Posterior cingulate gyrus (tissue), 11 donors: ENCODE data around the gene CRYBA2.
A peak's percentile ranks its signal among the peaks of the same experiment; 100 is the strongest.

ENCODE experiments used
- DNase-seq, 10 donors: peaks; one replicate each; pipeline versions ENCODE4 v3.0.0 to v3.0.0-alpha.2; 2020 to 2021; ENCODE audit warnings: mixed read lengths in 3 of 10
- intact Hi-C: fragments of 100-400 bp; cut with DNase I; formaldehyde crosslinking; loops from one replicate; pipeline ENCODE4 v1.15.1; 2023

The CRYBA2 gene, protein sequence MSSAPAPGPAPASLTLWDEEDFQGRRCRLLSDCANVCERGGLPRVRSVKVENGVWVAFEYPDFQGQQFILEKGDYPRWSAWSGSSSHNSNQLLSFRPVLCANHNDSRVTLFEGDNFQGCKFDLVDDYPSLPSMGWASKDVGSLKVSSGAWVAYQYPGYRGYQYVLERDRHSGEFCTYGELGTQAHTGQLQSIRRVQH

DNA sequence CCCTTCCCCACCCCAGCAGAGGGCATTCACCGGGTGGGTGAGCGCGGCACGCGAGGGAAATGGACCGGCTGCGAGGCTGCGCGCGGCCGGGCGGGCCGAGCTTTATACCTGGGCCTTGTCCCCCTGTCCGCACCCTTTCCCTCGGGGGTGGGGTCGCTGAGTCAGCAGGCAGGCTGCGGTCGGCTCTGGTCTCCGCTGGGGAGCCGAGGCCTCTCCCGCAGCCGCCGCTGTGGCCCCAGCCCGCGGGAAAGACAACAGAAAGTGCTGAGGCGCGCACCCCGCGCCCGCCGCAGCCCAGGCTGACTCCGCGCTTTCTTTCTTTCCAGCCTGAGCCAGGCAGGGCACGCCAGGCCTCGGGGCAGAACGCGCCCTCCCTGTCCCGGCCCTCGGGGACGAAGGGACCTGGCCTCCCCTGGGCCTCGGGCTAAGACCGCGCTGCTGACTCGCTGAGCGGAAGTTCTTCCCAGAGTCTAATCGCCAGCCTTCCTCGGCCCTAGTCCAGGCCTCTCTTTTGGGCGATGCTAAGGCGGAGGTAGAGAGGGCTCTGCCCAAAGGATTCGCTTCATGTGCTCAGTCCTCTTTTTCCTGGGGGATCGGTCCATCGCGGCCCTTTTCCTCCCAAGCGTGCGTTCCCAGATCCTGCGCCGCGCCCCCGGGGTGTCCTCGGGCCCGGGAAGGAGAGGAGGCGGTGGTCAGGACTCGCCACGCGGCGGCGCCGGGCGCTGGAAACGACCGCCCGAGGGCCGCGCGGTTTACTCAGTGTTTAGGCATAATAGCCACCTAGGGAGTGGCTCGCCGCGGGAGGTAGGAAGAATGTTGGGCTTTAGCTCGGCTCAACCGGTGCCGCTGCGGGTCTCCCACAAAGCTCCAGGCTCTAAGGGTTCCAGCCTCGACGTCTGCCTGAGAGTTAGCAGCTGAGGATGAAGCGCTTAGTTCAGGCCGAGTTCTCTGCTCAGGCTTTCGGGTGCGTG, at the start of gene CRYBA2:
CRYBA2 (minus strand) TSS at position 78 of the 971 bp plus-strand sequence. CDS start 246 bp downstream, outside the sequence.
- intact Hi-C loops = loop anchor here (10.0 kb wide), 1 partner anchor 61 kb away; no protein-coding TSS in a partner anchor
- DNase-seq = peak in 2 of 10 donors; percentile 71 to 82

DNA sequence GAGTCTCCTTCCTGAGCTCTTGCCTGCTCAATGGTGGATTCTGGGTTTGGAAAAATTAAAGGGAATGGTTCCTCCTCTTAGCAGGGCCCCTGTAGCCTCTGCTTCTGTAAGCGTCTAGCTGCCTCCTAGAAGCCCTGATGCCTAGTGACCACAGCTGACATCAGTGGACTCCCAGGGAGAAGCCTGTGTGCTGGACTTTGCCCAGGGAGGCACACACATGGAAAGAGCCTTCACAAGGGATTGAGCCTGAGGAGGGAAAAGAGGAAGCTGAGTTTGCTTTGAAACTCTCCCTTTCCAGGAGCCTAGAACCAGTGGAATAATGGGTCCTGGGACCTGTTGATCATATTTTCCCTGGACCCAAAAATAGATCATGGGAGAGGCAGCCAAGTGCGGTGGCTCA, 49.5 kb upstream of the CRYBA2 start:
- intact Hi-C loops = no loop called here
- peak in 1 of 10 donors; percentile 6 for DNase-seq

DNA sequence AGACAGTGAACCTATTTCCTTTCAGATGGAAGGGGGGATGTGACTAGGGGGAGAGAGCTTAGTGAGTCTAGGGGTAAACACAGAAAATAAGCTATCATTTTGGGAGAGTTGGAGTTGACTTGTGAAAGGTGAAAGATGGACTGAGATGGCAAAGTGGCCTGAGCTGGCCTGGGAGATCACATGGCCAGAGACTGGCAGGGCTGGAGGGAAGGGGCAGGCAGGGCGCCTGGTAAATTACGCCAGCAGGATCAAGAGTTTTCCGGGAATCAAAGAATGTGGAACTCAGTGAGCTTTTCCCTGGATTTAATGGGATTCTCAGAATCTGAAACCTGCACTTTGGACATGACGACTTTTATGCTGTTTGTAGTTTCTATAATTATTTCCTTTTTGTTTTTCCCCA, 48.9 kb upstream of the CRYBA2 start:
- DNase-seq = peak in 1 of 10 donors; percentile 8
- intact Hi-C loops = no loop called here

DNA sequence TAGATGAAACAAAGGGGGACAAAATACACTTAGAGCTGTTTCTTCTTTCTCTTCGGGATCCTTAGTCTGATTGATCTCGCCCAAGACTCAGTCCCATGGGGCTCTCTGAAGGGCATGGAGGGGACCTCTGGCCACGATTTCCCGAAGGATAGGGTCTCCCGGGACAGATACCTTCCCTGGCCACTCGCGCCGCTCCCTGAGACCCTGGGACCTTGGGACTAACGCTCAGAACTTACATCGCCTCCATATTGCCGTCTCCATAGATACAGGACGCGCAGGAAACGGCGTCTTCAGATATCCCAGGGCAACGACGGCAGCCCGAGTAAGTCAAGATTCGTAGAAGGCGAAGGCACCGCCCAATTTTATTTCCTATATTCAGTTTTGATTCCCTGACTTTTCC, 48.0 kb upstream of the CRYBA2 start, which contains the start of gene CFAP65:
CFAP65 (minus strand) TSS at position 265 of the 400 bp plus-strand sequence. CDS start 2,468 bp downstream, outside the sequence.
- DNase-seq = peak; percentile 49 to 96 (median 68)
- intact Hi-C loops = no loop called here

DNA sequence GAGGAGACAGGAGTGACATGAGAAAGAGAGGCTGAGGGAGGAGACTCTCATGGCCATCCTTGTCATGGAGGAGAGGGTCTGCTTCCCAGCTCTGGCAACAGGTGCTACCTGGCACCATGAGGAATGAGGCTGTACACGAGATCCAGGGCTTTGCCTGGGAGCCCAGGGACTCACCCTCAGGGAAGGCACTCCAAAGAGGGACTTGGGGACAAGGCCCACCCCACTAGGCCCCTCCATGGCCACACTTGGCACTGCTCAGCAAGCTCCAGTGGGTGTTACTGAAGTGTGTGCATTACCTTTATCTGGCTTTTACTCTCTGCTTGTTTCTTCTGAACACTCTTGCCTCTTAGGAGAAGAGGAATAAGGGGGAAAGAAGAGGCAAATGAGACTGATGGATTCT, 45.4 kb upstream of the CRYBA2 start:
- DNase-seq = peak in 2 of 10 donors; percentile 5 to 44
- intact Hi-C loops = no loop called here

DNA sequence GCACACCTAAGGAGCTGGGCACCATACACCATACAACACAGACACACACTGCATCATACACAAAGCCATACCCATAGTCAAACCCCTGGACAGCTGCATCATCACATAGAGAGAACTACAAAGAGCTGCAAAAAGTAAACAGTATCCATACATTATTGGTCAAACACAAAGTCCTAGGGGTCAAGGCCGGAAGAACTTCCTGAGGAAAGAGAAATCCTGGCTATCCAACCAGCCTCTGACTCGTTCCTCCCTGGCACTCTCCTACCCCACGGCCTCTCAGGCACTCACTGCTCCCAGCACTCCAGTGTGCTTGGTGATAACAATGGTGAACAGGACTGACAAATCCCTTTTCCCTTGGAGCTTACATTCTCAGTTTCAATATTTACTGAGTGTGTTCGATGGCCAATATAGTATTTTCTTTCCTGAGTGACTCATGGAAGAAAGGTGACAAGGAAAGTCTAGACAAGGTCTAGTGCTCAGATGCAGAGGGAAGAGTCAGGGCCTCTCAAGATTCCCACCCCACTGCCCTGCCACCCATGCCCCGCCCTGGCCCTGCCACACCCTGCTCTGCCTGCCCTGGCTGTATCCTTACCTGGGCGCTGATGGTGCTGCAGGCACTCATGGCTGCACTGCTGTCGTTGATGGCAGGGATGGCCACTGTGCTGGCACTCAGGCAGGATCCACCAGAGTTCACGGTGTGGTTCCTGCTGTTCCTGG, 44.7 kb upstream of the CRYBA2 start:
- peak in 2 of 10 donors; percentile 27 to 30 for DNase-seq
- intact Hi-C loops = no loop called here

DNA sequence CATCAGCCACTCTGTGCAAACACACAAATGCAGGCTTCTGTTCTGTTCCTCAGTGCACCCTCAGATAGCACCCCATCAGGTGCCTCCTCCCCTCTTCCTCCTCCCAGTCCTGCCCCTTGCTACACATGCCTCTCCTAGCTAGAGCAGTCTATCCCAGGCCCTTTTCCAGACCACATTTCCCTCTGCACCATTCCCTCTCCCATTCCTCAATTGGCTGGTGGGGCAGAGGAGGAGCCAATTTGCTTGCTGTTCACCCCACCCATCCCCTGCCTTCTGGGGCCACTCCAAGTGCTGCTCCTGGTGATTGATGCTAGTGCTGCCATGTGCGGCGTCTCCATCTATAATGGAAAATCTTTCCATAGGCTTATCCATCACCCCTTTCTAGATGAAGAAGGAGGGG, 42.7 kb upstream of the CRYBA2 start:
- DNase-seq = peak in 2 of 10 donors; percentile 2 to 13
- intact Hi-C loops = no loop called here

DNA sequence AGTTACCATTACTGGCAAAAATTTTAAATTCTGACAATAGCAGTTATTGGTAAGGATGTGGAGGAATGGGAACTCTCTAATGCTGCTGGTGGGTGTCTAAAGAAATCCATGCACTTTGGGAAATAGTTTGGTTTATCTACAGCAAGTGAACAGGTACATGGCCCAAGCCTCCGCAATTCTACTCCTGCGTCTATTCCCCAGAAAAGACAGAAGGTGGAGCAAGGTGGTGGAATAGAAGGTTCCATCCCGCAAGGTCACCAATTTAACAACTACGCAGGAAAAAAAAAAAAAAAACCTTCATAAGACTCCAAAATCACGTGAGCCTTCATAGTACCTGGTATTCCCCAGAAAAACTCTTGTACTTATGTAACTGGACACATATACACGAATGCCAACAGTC, 41.6 kb upstream of the CRYBA2 start:
- intact Hi-C loops = no loop called here
- DNase-seq = no peak

DNA sequence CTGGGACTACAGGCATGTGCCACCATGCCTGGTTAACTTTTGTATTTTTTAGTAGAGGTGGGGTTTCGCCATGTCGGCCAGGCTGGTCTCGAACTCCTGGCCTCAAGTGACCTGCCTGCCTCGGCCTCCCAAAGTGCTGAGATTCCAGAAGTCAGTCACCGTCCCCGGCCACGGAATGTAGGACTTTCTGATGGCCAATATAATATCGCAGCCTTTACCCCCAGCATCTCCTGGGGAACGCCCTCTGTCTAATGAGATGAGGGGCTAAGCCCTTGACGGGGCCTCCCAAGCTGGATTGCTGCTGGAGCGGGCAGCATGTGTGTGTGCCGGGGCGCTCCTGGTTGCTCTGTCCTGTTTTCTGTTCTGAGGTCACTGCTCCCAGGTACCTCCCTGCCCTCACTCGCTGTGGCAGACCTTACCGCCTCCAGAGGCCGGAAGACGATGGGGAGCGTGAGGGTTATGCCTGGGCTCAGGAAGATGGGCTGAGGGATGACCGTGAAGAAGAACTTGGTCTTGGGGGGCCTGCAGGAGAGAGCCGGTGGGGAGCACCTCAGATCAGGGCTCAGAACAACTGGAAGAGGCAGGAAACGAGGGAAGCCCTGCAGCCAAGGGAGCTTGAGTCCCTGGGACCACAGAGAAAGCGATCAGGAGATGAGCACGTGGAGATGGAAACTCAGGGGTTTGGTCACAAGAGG, 39.0 kb upstream of the CRYBA2 start:
- intact Hi-C loops = no loop called here

DNA sequence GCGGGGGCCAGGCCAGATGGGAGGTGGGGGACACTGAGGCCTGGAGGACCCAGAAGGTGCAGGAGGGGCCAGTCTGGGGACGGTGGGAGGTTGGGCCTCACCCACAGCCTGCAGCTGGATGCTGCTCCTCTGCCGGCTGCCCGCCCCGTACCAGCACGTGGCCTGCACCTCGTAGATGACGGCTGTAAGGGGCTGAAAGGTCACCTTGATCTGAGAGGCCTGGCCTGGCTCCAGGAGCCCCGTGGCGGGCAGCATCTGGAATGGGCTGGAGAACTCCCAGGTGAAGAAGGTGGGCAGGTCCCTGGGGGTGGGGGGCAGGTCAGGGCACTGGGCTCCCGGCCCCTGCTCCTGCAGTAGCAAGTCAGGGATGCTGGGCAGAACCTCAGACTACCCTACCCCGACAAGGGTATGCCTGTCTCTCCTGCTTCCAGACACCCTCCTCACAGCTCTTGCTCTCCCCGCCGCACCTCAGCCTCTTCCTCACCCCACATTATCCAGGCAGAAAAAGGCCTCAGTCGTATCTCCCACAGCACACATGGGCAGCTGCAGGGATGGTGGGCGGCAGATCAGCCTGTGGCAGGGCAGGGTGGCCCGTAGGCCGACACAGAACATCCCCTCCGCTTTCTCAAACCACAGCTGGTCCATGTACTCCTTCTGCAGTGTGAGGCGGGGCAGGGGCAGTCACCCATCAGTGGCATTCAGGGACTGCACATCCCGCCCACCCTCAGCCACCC, 38.0 kb upstream of the CRYBA2 start:
- intact Hi-C loops = no loop called here
- DNase-seq = peak in 3 of 10 donors; percentile 51 to 75 (median 62)

More for the DNA sequence above, 39.0 kb upstream of the CRYBA2 start:
- DNase-seq = peak in 2 of 10 donors; percentile 55 to 58

DNA sequence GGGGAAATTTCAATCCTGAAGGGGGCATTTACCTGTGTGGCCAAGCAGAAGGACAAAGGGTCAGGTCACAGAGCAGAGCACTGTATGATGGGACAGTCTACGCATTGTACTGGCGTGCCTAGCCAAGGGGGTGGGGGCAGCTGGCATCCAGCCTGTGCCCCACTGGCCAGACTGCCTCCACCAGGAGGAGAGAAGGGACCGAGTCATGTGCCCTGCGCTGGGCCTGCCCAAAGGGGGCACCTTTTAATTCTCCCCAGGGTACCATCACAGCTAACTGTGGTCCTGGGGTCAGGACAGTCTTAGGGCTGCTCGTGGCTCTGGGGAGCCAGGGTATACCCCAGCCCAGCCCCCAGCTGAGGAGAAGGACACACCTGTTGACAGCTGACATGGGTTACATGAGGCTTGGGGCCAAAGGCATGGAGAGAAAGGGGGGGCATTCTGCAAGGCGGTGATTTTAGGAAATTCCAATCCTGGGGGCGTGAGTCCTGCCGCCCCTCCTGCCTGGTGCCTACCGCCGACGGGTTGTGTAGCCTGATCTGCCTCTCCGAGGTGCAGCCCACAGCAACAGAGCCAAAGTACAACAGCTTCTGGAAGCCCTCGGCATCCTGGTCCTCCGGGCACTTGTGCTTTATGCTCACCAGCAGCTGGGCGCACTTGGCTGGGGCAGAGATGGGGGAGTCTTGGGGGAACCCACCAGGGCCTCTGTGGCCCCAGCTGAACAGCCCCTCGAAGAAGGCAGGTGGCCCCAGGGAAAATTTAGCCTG, 37.1 kb upstream of the CRYBA2 start:
- intact Hi-C loops = no loop called here

DNA sequence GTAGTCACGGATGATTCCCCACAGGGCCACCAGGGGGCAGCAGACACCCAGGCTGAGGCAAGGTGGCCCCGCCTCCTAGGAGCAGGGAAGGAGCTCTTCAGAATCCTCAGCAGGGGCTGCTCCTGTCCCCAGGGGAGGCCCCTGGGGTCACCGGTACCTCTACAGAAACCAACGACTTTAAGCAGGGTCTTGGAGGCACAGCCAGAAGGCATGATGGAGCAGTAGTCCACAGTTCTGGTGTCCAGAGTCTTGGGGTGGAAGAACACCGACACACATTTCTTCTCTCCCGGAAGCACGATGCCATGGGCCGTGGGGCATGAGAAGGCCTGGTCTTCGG, 36.6 kb upstream of the CRYBA2 start:
- intact Hi-C loops = no loop called here
- peak; percentile 72 to 98 (median 90) for DNase-seq

More for the DNA sequence above, 37.1 kb upstream of the CRYBA2 start:
- DNase-seq = peak in 3 of 10 donors; percentile 40 to 78 (median 71)

DNA sequence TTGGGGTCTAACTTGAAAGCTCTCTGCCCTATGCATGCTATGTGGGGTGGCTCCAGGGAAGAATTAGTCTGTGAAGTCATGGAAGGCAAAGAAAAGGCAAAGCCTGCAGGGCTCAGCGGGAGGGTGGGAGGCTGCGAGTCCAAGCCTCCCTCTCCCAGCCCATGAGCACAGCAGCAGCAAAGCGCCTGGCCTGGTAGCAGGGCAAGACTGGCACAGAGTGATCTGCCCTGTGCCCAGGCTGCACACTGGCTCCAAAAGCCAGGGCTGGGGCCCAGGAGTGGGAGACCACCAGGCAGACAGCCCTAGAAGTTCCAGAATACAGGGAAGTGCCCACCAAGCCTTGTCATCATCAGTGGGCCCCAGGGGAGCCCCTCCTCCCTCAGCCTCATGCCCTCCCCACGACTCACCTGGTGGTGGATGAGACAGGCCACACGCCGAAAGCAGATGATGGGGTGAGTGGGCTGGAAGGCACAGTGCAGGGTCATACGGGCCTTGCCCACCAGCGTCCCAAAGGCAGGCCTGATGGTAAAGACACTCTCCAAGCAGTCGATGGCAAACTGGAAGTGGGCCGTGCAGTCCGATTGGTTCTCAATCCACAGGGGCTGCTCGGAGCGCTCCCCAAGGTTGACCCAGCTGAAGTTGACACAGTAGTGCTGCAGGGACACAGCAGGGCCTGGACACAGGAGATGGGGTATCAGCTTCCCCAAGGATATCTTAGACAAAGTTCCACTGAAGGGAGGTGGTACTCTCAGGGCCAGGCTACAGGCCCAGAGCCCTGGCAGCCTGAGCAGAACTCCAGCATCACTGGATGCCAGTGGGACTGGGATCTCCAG, 36.0 kb upstream of the CRYBA2 start:
- DNase-seq = peak in 3 of 10 donors; percentile 27 to 75 (median 39)
- intact Hi-C loops = no loop called here

DNA sequence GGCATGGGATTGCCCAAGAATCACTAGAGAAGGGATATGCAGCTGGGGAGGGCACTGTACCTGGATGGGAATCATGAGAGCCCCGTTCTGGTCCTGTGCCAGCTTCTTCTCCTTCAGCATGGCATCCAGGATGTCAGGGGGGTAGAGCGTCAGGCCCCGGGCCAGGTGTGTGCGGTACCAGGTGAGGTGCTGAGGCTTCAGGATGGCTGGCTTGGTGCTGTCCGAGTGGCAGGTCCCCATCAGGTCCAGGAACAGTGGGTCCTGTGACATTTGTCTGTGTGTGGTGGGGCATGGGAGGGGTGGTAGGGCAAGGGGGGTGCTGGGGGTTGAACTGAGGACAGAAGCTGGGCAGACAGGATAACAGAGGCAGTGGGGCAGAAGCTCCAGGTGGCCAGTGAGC, 34.9 kb upstream of the CRYBA2 start:
- peak in 3 of 10 donors; percentile 24 to 73 (median 68) for DNase-seq
- intact Hi-C loops = no loop called here

DNA sequence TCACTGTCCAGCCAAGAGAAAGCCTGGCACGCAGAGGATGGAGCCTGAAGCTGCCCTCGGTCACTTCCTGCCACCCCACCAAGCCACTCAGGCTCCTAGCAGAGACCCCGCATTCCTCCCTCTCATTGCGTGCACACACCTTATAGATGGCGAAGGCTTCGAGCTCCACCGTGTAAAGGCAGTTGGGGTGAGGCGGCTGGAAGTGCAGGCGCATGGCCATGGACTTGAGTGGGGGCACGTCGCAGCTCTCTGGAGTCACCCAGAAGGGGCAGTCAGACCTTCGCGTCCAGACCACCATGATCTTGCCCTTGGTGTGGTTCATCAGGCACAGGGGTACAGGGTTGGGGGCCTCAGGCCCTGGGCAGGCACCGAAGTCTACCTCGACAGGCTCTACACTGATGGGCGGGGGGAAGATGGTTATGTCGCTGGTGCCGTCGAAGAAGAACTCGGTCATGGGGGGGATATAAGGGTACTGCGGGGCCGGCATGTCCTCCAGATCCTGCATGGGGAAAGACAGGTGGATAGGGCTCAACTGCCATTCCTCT, 34.4 kb upstream of the CRYBA2 start:
- intact Hi-C loops = no loop called here
- DNase-seq = peak in 3 of 10 donors; percentile 48 to 77 (median 61)

DNA sequence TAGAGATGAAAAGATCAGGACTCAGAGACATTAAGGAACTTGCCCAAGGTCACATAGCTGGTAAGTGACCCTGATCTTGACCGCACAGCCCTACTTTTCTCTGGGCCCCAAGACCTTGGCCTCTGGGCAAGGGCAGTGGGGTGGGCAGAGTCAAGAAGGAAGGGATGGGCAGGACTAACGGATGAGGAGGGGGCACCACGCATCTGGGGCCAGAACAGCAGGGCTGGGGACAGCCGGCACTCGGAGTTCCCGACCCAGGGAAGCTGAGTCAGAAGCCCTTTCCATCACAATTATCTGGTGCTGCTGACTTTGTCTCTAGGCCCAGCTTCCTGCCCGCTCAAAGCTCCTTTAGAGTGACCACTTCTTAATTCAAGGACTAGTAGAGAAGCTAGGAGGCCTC, 33.7 kb upstream of the CRYBA2 start:
- DNase-seq = peak in 3 of 10 donors; percentile 35 to 75 (median 75)
- intact Hi-C loops = no loop called here
